Lower leg skin (tissue), 3 donors: Measurements from ENCODE around the gene AUTS2.

Experiments
- CTCF ChIP-seq, 3 donors: fragments of 450-650 bp; IDR thresholded peaks; one replicate each; pipeline ENCODE4 v1.5.1; 2016; ENCODE audit warnings: antibody characterized with exemption in 3 of 3, mild to moderate bottlenecking in 3 of 3, moderate library complexity in 2 of 3
- POLR2A ChIP-seq, 2 donors: fragments of 450-650 bp; IDR thresholded peaks; one replicate each; pipeline ENCODE4 v1.6.1; 2016 to 2017; ENCODE audit warnings: antibody characterized with exemption in 2 of 2, mild to moderate bottlenecking in 1 of 2, moderate library complexity in 1 of 2

GRCh38 chr7:70267381-70268120 is 669.3 kb downstream of the AUTS2 start:
- TF ChIP-seq CTCF (IDR thresholded peaks at IDR 0.05), result no peak
- no peak for TF ChIP-seq POLR2A (IDR thresholded peaks at IDR 0.05)
